Endodermal cell (in vitro differentiated cells): Measurements from ENCODE around the gene MINK1. TPM values are rescaled to one million over a fixed set of nuclear protein-coding genes. Genes with fewer than 3 reads are reported as not detected.

Experiments used
- DNase-seq: peaks from one replicate; pipeline ENCODE4 v3.0.0-alpha.2; 2017
- H3K27ac ChIP-seq: 2 replicates; pipeline ENCODE4 v1.5.1; 2013; ENCODE audit warnings: mild to moderate bottlenecking, low read depth, low read length, moderate library complexity
- H3K27me3 ChIP-seq: 2 replicates; pipeline ENCODE4 v1.6.1; 2013; ENCODE audit warnings: mild to moderate bottlenecking, low read length, moderate library complexity; ENCODE audit not compliant: insufficient read depth, control insufficient read depth, poor library complexity, severe bottlenecking
- H3K36me3 ChIP-seq: 2 replicates; pipeline ENCODE4 v1.7.0; 2013; ENCODE audit warnings: mild to moderate bottlenecking, low read length, moderate library complexity; ENCODE audit not compliant: control insufficient read depth, insufficient read depth
- H3K4me1 ChIP-seq: one replicate; pipeline ENCODE4 v1.7.0; 2013; ENCODE audit warnings: low read length; ENCODE audit not compliant: control insufficient read depth, insufficient read depth
- H3K4me3 ChIP-seq: 2 replicates; pipeline ENCODE4 v1.5.1; 2013; ENCODE audit warnings: mild to moderate bottlenecking, low read length, moderate library complexity
- H3K9ac ChIP-seq: 2 replicates; pipeline ENCODE4 v1.6.1; 2013; ENCODE audit warnings: mild to moderate bottlenecking, low read length, moderate library complexity; ENCODE audit not compliant: poor library complexity, severe bottlenecking; ENCODE audit errors: extremely low read depth
- H3K9me3 ChIP-seq: 2 replicates; pipeline ENCODE4 v1.6.1; 2013; ENCODE audit warnings: mild to moderate bottlenecking, low read length, moderate library complexity; ENCODE audit not compliant: control insufficient read depth
- H3K27ac Mint-ChIP-seq: 2 replicates; pipeline ENCODE4 v1.8.0; 2020; ENCODE audit warnings: mixed read lengths
- H3K27me3 Mint-ChIP-seq: 2 replicates; pipeline ENCODE4 v1.8.0; 2021; ENCODE audit warnings: mild to moderate bottlenecking, mixed read lengths; ENCODE audit not compliant: insufficient read depth
- H3K36me3 Mint-ChIP-seq: 2 replicates; pipeline ENCODE4 v1.8.0; 2020; ENCODE audit warnings: low read depth, mixed read lengths
- H3K4me1 Mint-ChIP-seq: 2 replicates; pipeline ENCODE4 v1.8.0; 2020; ENCODE audit warnings: mixed read lengths
- H3K4me3 Mint-ChIP-seq: 2 replicates; pipeline ENCODE4 v1.8.0; 2020; ENCODE audit warnings: mild to moderate bottlenecking, moderate library complexity, mixed read lengths
- H3K9me3 Mint-ChIP-seq: 2 replicates; pipeline ENCODE4 v1.8.0; 2020; ENCODE audit warnings: mild to moderate bottlenecking, mixed read lengths
- WGBS, 2 experiments: methylation state at CpG; one replicate each; pipeline versions ENCODE4 v1.1.5 to v1.1.7; 2013; ENCODE audit warnings: missing lambda C conversion rate in 2 of 2, mixed read lengths in 1 of 2; ENCODE audit not compliant: insufficient coverage in 1 of 2, insufficient read length in 1 of 2; 5-methylcytosine and 5-hydroxymethylcytosine counted together
- total RNA-seq, 2 donors: library from RNA; stranded (reverse); fragmentation: NEBNext Ultra II Directional in 1 of 2; extraction: Animal tissue kit (Norgen Biotek cat#: 25700) in 1 of 2; gene quantifications; 2 replicates in 1 of 2; 3 replicates in 1 of 2; pipeline ENCODE4 v1.2.1, GENCODE V29; 2021
- TF ChIP-seq, protein P1 (sequence below): fragments of 200-600 bp; sonication (generic); conservative IDR thresholded peaks from 2 replicates; pipeline ENCODE4 v1.5.0; 2021; ENCODE audit warnings: antibody characterized with exemption, mild to moderate bottlenecking

Gene MINK1
- total RNA-seq, 2 donors from 2014 or later: 75.0 to 79.7 TPM

DNA sequence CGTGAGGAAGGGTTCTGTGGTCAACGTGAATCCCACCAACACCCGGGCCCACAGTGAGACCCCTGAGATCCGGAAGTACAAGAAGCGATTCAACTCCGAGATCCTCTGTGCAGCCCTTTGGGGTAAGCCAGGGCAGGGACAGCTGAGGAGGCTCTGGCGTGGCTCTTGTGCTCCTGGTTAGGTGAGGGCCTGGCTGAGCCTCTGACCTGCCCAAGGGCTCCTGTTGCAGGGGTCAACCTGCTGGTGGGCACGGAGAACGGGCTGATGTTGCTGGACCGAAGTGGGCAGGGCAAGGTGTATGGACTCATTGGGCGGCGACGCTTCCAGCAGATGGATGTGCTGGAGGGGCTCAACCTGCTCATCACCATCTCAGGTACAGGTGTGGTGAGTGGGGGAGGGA, 62.0 kb downstream of the MINK1 start:
- Mint-ChIP-seq H3K4me3 (no peak overlapping the region), H3K36me3 (peaks cover 26% of the 10 kb centered on the region)

DNA sequence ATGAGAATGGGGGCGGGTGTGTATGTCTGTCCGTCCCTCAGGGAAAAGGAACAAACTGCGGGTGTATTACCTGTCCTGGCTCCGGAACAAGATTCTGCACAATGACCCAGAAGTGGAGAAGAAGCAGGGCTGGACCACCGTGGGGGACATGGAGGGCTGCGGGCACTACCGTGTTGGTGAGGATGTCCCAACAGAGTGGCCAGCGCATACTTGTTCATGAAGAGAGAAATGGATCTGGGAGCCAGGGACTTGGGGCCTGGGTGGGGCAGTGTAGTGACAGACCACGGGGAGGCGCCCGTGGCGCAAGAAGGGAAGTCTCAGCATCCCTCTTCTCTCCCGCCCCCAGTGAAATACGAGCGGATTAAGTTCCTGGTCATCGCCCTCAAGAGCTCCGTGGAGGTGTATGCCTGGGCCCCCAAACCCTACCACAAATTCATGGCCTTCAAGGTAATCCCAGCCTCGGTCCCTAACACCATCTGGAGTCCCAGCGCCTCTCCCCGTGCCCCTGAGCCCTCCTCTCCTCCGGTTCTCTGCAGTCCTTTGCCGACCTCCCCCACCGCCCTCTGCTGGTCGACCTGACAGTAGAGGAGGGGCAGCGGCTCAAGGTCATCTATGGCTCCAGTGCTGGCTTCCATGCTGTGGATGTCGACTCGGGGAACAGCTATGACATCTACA, 62.7 kb downstream of the MINK1 start:
- Histone ChIP-seq H3K4me3 (no peak overlapping the region), H3K27ac (no peak overlapping the region), H3K36me3 (peaks cover 32% of the 10 kb centered on the region), H3K4me1 (no peaks in the 10 kb centered on the region), H3K9me3 (no peaks in the 10 kb centered on the region), H3K9ac (no peak overlapping the region), H3K27me3 (no peaks in the 10 kb centered on the region)
- peaks cover 8% of the 10 kb centered on the region for H3K27me3 Mint-ChIP-seq
- DNase-seq: peak; percentile 92
- no peak overlapping the region for H3K4me3 Mint-ChIP-seq
- 86 to 92% methylated on average over 17 to 27 of the region's 27 CpGs for WGBS, 2 experiments
- H3K27ac Mint-ChIP-seq: peak overlapping the region; percentile 35
- TF ChIP-seq, protein P1, sequence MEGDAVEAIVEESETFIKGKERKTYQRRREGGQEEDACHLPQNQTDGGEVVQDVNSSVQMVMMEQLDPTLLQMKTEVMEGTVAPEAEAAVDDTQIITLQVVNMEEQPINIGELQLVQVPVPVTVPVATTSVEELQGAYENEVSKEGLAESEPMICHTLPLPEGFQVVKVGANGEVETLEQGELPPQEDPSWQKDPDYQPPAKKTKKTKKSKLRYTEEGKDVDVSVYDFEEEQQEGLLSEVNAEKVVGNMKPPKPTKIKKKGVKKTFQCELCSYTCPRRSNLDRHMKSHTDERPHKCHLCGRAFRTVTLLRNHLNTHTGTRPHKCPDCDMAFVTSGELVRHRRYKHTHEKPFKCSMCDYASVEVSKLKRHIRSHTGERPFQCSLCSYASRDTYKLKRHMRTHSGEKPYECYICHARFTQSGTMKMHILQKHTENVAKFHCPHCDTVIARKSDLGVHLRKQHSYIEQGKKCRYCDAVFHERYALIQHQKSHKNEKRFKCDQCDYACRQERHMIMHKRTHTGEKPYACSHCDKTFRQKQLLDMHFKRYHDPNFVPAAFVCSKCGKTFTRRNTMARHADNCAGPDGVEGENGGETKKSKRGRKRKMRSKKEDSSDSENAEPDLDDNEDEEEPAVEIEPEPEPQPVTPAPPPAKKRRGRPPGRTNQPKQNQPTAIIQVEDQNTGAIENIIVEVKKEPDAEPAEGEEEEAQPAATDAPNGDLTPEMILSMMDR: peak; percentile 66
- H3K4me1 Mint-ChIP-seq: no peaks in the 10 kb centered on the region
- no peaks in the 10 kb centered on the region for H3K9me3 Mint-ChIP-seq
- H3K36me3 Mint-ChIP-seq: peaks cover 20% of the 10 kb centered on the region

More for the DNA sequence above, 62.0 kb downstream of the MINK1 start:
- TF ChIP-seq, protein P1: no peak
- Histone ChIP-seq H3K27me3 (no peaks in the 10 kb centered on the region), H3K4me1 (no peaks in the 10 kb centered on the region), H3K36me3 (peaks cover 38% of the 10 kb centered on the region), H3K27ac (no peak overlapping the region), H3K4me3 (no peak overlapping the region), H3K9ac (no peak overlapping the region), H3K9me3 (no peaks in the 10 kb centered on the region)
- H3K9me3 Mint-ChIP-seq: no peaks in the 10 kb centered on the region
- H3K27ac Mint-ChIP-seq: no peak overlapping the region
- WGBS, 2 experiments: 94 to 98% methylated on average over 7 to 13 of the region's 13 CpGs
- DNase-seq: peak; percentile 44
- H3K27me3 Mint-ChIP-seq: peaks cover 7% of the 10 kb centered on the region
- H3K4me1 Mint-ChIP-seq: no peaks in the 10 kb centered on the region

DNA sequence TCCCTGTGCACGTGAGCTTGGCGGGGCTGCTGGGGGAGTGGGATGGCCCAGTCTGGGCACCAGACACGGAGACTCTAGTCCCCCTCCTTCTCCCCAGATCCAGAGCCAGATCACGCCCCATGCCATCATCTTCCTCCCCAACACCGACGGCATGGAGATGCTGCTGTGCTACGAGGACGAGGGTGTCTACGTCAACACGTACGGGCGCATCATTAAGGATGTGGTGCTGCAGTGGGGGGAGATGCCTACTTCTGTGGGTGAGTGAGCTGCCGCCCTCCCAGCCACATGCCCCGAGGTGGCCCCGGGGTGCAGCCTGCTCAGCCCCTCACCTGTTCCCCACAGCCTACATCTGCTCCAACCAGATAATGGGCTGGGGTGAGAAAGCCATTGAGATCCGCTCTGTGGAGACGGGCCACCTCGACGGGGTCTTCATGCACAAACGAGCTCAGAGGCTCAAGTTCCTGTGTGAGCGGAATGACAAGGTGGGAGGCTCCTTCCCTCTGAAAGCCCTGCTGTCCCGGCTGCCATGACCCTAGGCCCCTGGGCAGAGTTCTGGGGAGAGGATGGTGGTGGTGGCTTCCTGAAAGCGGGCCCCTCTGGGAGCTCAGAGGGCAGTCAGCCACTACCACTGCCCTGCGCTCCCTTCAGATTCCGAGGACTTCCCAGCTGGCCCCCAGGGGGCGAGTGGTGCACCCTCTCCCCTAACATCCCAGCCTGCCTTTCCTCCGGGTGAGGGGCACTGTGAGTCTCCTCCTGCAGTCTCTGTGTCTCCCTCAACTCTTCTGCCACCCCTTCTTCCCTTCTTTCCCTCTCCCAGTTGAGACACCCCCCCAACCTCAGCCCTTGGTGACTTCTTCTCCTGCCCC, 63.4 kb downstream of the MINK1 start:
- no peak overlapping the region for H3K4me3 Mint-ChIP-seq
- no peak for DNase-seq
- peaks cover 25% of the 10 kb centered on the region for H3K36me3 ChIP-seq
- WGBS, 2 experiments: 90 to 97% methylated on average over 16 to 27 of the region's 27 CpGs
- peaks cover 20% of the 10 kb centered on the region for H3K36me3 Mint-ChIP-seq
- H3K27ac Mint-ChIP-seq: no peak overlapping the region
- no peaks in the 10 kb centered on the region for H3K9me3 ChIP-seq
- TF ChIP-seq, protein P1: no peak
- H3K9ac ChIP-seq: no peak overlapping the region
- no peaks in the 10 kb centered on the region for H3K4me1 Mint-ChIP-seq
- no peaks in the 10 kb centered on the region for H3K4me1 ChIP-seq
- no peaks in the 10 kb centered on the region for H3K27me3 ChIP-seq
- H3K27me3 Mint-ChIP-seq: peaks cover 8% of the 10 kb centered on the region
- no peak overlapping the region for H3K27ac ChIP-seq
- no peak overlapping the region for H3K4me3 ChIP-seq
- no peaks in the 10 kb centered on the region for H3K9me3 Mint-ChIP-seq
